HG02642 (cell line): Measurements from ENCODE around the gene STRIP1.

Source experiments
- ATAC-seq: cut with Tn5 transposase; IDR thresholded peaks from one replicate; pipeline ENCODE4 v1.9.1; 2021; ENCODE audit warnings: mild to moderate bottlenecking; ENCODE audit not compliant: unreplicated experiment, poor library complexity

Gene STRIP1, protein sequence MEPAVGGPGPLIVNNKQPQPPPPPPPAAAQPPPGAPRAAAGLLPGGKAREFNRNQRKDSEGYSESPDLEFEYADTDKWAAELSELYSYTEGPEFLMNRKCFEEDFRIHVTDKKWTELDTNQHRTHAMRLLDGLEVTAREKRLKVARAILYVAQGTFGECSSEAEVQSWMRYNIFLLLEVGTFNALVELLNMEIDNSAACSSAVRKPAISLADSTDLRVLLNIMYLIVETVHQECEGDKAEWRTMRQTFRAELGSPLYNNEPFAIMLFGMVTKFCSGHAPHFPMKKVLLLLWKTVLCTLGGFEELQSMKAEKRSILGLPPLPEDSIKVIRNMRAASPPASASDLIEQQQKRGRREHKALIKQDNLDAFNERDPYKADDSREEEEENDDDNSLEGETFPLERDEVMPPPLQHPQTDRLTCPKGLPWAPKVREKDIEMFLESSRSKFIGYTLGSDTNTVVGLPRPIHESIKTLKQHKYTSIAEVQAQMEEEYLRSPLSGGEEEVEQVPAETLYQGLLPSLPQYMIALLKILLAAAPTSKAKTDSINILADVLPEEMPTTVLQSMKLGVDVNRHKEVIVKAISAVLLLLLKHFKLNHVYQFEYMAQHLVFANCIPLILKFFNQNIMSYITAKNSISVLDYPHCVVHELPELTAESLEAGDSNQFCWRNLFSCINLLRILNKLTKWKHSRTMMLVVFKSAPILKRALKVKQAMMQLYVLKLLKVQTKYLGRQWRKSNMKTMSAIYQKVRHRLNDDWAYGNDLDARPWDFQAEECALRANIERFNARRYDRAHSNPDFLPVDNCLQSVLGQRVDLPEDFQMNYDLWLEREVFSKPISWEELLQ

DNA sequence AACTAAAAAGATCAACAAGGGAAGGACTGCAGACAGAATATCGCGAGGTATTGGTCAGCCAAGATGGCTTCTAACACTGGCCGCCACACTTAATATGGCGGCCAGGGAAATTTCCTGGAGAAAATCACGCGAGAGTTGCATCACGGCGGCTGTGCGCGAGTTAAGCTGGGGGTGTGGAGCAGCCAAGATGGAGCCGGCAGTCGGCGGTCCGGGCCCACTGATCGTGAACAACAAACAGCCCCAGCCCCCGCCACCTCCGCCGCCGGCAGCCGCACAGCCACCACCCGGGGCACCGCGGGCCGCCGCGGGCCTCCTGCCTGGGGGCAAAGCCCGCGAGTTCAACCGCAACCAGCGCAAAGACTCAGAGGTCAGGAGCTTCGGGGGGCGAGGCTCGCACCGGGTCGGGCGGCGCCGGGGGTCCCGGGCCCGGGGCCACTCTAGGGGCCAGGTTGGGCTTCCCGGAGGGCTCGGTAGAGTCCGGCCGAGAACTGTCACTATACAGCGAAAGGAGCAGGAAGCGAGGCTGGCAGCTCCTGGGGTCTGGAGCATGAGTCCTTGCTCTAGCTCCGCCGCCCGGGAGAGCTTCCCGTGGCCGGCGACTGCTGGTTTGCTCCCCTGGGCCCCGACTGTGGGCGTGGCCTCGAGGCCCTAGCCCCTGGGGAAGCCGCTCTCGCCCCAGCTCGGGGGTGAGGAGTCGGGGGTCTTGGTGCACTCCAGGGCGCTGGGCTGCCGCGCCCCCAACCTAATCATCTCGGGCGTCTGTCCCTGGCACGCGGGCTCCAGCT is at the start of gene STRIP1:
STRIP1 (plus strand) TSS at position 174 of the 785 bp plus-strand sequence; CDS start at position 188, 14 bp downstream.
- ATAC-seq, result peak; percentile 88

DNA sequence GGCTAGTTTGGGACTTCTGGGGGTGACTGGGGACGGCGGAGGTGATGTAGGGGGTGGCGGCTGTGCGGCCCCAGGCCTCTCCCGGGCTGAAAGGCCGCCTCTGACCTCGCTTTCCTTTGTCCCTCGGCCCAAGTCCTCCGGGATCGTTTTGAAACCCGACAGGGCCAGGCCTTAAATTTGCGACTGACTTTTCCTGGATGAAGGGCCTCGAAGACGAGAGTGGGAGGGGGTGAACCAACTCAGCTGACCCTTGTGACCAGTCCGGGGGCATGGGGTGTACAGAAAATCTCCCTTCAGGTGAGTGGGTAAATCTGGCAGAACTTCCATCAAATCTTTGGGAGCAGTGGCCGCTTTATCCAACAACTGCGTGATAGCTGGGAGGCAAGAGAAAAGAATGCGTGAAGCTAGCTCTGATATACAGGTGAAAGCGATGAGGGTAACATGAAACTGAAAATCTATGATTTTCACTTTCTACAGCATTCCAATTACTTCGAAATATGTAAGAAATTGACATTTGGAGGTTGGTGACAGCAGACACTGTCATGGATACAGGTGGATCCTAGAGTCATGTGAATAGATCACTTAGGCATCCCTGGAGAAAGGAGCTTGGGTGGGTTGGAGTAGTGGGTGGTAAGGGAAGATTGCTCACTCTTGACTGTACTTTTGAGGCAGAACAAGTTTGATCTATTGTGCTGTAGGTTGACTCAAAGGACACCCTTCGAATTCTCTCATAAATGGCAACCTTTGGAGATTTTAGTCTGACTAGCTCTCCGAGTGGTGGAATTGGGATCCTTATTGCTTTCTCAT is 49.0 kb upstream of the STRIP1 start:
- ATAC-seq, result no peak

DNA sequence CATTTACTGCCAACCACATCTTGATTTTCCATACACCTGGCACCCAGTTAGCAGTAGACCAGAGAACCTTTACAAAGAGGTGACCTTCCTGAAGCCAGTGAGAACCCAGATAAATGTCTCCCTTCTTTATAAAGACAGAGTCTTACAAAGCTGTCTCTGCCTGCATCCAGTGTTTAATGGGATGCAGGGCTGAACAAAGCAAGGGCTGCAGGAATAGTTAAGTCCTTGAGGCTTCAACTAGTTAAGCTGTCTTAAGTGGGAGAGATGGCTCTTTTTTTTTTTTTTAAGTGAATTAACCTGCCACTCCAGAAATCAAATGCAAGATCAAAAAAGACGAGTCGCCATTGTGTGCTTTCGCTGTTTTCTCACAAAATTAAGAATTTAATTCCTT is 48.4 kb upstream of the STRIP1 start:
- ATAC-seq, result no peak

DNA sequence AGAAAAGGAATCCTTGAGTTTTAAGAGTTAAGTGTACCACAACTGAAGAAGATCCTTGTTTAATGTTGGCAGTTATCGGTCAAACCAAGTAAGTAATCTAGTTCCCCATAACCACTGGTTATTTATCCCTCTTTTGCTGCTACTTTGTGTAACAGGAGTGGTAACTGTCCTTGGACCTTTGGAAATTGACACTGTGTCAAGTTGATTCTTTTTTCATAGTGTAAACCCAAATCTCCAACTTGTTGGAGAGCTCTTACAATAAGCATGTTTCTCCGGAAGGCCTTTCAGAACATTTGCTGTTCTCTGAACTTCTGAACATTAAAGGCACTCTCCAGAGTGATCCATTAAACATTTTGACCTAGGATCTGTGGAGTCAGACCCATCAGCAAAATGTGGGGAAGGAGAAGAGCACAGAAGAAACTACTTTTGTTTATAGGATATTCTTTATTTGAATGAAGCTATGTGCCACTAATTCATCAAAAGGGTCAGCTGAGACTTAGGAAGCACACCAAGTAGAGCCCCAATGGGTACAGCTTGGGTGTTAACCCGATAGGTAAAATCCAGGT is 46.0 kb upstream of the STRIP1 start:
- ATAC-seq, result no peak

DNA sequence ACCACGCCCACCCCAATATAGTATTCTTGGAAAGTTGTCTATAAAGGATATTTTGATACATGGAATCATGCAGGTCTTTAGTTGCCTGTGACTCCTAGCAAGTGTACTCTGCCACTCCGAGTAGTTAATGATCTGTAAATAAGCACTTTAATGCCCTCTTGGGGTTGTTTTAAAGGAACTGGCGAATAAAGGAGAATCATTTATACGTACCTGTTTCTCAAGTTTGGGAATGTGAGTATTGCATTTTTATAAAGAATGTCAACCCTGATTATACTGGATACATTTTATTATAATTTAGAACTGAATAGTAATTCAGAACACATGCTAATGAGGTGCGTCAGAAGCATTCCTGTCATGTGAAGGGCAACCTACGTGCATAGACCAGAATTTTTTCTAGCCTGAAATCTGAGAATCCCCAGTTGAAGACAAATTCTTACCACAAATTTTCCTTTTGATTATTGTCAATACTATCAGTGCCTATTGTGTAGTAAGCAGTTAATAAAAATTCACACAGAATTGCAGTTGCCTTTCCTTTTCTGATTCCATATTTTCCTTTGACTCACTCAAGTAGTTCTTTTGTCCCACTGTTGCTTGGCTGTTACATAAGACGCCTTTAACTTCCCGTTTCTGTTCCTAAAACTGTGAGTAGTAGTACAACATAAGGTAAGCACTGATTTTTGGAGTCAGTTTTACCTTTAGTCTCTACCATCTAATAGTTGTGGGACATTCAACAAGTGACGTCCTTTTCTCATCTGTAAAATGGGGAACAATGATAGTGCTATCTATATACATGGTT is 44.7 kb upstream of the STRIP1 start:
- ATAC-seq, result no peak

DNA sequence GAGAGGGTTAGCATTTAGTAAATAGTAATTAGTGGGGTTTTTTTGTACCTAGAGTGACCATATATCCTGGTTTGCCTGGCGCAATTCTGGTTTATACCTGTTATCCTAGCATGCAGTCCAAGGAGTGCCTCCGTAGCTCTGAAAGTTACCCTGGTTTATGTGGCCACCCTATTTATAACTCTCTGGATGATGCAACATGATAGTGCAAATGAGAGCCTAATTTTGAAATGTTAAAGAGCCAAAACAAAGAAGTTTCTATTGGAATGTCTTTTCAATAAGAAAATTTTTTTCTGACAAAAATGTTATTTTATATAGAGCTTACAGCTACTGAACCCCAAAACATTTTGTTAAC is 44.1 kb upstream of the STRIP1 start:
- no peak for ATAC-seq

DNA sequence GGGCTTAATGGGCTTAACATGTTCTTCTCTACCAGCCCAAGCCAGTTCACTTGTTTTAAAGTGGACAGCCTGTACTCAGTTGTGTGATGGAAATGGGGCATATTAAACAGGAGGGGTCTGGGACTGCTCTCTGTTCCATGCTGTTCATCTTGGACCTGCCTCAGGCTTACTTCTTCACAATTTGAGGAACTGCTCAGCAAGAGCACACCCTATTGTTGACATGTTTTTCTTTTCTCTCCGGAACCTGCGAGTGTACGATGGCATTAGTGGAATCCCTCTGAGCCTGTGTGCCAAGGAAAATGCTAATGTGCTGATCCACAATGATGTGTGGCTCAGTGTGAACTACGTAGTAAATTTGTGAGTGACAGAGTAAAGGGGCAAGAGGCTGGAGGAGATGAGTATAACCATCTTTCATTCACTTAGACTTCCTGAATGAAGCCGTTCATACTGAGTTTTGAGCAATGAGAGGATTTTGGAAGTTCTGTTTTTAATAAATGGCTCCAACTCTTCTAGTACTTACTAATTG is 43.0 kb upstream of the STRIP1 start:
- no peak for ATAC-seq

DNA sequence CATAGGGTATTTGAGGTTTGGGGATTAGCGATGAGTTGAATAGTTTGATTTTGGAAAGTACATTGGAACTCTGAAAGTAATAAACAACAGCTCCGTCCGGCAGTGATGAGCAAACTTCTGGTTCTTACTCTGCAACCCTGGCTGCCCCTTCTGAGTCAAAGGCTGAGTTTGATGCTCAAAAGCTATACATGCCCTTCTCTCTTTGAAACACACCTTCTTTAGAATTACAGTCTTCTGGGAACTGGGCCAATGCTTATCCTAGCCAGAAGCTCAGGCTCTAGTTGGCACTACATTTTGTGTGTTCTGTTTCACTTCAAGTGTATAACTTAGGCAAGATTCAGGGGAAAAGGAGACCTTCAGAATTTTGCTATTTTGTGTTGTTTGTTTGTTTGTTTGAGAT is 40.5 kb upstream of the STRIP1 start:
- ATAC-seq, result no peak

DNA sequence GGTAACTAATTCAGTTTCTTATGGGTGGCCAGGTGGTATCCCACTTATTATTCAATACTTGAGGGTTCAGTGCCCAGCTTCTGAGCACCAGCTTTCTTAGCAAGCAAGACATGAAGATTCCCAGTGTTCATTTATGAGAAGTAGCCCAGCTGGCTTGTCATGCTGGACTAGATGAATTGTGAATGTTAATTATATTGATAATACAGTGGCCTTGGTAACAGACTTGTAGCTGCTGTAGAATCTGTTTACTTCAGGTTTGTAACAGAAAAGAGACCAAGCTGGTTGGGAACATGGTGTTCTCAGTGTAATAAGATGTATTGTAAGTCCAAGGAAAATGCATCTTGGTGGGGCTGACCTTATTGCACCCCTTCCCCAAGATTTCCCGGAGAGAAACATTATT is 39.8 kb upstream of the STRIP1 start:
- ATAC-seq, result no peak

DNA sequence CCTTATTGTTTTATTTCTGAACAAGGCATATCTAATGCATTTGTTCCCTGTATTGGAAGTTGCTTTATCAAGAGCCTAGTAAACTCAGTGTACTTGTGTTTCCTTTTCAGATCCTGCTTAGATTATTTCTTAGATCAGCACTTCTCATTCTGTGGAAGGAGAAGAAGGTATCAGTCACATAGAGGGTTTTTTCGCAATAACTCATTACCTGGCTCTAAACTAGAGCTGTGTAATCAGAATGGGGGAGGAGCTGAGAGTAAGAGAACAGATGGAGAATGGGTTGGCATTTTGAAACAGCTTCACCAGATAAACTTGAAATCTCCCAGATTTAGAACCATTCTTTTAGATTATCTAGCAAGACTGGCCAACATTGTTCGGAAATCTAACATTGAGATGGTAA is 38.9 kb upstream of the STRIP1 start:
- ATAC-seq, result no peak

DNA sequence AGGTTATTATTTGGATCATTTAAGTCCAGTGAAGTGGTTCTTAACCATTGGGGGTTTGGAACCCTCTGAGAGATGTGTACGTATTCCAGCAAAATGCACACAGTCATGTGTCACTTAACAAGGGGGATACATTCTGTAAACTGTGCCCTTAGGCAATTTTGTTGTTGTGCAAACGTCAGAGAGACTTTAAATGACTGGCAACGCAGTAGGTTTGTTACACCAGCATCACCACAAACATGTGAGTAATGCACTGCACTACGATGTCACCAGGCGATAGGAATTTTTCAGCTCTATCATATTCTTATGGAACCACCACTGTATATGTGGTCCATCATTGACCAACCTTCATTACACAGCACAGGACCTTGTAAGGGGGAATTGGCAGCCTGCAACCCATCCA is 37.9 kb upstream of the STRIP1 start:
- no peak for ATAC-seq

DNA sequence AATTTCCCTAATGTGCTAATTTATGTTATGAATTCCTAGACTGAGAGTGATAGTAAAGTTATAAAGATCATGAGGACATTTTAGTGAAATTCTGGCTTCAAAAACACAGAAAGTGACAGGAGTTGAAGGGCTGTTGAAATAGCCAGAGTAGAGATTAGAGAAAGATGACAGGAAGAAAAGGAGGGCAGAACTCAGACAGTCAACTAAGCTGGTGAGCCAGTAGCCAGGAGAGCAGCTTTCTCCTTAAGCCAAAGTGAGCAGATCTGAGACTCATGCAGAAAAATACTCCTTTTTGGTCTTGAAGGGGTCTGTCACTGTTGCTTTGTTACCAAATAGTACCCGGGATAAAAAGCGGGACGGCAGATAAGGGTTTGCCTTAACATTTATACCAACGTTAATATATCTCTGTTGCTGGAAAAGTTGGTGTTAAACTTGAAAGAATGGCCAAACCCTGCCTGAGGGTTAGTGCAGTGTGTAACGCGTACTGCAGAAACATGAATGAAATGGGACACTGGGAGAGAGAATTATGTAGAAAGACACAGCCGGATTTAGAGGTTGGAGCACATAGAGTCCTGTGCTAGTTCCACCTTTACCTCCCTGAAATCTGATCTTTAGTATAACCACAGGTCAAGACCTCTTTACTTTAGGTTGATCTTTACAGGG is 37.1 kb upstream of the STRIP1 start:
- no peak for ATAC-seq

DNA sequence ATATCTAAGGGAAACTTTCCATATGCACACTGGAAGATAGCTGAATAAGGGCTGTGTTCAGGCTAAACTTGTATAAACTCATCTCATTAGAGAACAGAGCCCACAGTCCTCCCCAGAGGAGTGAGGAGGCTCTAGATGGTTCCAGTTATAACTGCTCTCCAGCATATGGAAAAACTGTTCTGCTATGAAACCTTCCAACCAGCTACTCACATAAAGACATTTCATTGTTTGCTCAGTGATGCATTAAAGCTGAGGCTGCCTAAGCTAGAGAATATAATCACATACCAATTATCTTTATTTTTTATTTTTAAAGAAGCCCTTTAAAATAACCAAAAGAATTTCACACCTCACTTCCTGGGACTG is 36.6 kb upstream of the STRIP1 start:
- no peak for ATAC-seq

DNA sequence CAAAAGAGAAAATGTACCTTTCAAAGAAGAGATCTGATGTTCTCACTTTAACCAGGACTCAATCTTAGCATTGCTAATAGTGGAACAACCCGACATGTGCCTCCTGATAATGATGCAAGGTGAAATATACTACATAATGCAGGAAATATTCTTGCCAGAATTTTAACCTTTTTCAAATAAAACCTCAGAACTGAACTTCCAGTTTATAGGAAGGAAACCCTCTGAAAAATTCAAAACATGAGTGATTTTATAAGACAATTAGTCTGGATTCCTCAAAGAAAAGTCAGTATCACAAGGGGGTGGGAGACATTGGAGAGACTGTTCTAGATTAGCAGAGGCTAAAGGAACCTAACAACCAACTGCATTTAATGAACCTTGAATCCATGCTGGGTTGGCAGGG is 31.7 kb upstream of the STRIP1 start:
- no peak for ATAC-seq

DNA sequence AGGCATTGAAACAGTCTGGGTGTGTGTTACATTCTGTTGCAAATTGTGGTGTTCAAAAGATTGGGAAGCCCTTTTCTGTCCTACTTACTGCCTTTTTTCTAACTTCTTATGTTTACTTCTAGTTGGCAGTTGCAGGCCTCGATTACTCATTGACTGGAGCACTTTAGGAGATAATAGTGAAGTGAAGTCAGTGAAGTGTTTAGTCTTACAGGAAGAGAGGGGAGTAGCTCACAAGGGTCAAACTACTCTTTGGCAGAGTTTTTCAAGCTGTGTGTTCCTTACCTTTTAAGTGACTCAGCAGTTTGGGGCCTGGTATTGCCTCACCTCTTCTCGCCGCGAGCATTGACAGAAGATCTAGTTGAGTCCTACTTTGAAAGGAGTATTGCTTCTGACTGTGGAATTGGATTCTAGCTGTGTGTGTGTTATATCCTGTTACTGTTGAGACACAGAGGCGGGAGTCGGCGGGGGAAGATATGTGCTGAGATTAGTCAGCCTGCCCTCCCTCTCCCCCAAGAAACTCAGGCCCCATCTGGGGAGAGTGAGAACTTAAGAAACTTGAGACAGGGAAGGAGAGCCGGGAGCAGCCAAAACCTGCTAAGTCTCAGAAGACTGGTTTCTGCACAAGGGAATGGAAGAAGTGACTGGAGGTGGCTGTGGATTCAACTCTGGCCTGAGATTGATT is 30.5 kb upstream of the STRIP1 start:
- ATAC-seq, result peak; percentile 74

DNA sequence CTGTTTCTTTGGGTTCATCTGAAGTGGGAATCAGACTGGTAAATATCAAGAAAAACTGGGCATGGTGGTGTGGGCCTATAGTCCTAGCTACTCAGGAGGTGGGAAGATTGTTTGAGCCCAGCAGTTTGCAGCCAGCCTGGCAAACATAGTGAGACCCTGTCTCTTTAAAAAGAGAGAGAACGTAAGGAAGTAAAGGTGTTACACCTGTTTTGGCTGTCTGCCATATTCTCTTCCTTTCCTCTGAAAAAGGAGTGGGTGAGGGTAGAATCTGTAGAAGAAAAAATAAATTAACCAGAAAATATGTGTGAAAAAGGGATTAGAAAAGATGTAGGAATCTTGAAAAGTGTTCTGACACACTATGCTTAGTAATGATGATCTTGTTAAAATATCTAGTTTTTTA is 29.8 kb upstream of the STRIP1 start:
- no peak for ATAC-seq

DNA sequence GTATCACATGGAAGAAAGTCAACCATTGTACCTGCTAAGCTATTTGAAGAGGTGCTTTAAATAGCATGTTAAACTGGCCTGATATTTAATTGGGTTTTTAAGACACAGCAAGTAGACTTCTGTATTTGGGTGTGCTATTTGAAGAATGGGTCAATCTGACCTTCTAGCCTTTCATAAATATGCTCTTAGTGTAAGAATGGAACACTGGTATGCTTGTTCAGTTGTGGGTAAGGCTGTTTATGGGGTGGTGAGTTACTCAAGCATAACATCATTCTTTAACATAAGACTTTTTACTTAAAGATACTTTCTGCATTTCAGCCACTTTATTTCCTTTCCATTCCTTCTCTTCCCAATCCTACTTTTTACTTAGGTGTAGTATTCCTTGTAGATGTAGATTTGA is 28.5 kb upstream of the STRIP1 start:
- no peak for ATAC-seq

DNA sequence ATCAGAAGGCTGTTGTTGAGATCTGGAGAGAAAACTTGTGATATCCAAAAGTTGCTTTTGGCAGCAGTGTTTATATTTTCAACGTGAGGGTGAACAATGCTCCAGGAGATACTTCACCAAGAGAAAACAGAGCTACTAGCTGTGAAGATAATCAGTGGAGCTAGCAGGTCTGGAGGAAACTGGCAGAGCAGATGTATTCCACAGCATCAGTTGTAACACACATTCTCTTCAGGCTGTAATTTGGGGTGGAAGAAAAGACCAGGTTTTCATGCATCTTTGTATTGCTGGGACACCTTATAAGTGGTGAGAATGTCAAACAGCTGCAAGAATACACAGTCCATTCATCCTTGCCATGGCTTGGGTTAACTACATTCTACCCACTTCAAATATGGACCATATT is 27.9 kb upstream of the STRIP1 start:
- no peak for ATAC-seq
